ENCODE results near the gene USP54.
"Not testable (repeated sequence)": the region's sequence is repeated elsewhere in the genome, so short reads cannot be mapped to it uniquely, and the experiment has no call there.

The USP54 gene

DNA sequence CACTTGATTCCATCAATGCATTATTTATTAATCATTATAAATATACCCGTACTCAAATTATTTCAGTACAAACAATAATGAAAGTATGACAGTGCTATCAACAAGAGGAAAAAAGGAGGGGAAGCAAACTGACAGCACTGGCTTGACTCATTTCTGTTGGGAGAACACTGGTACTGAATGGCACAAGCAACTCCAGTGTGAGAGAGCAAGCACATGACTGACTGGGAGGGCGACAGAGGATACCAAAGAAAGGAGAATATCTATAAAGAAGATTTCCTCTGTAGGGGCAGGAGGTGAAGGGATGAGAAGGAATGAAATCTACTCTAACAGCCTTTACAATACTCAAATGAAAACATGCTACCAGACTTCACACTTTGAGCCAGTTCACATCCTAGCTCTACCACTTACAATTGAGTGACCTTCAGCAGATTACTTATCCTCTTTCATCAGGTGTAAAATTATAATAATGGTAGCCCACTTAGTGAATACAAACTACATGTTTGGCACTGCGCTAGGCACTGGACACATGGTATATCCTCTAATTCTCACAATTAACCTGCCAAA, 1.5 kb downstream of the USP54 start:
- no peak for DNase-seq

GRCh38 chr10:73588656-73589055, 2.5 kb downstream of the USP54 start:
- DNase-seq, result no peak

DNA sequence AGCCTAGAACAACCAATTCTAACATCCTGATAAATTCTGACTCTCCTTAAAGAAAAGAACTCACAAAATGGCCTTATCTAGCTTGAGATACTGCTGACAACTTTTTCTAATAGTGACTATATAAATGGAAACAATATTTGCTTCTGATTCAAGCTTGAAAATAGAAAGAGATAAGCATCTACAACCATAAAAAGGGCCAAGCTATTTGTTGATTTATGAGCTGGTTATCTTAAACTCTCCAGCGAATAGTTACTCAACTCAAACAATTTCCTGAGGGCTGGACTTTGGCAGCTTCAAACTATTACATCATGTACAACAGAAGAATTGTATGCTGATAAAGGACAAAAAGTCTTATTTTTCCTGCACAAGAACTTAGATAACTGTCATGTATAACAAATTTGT, 4.6 kb downstream of the USP54 start:
- no peak for DNase-seq

DNA sequence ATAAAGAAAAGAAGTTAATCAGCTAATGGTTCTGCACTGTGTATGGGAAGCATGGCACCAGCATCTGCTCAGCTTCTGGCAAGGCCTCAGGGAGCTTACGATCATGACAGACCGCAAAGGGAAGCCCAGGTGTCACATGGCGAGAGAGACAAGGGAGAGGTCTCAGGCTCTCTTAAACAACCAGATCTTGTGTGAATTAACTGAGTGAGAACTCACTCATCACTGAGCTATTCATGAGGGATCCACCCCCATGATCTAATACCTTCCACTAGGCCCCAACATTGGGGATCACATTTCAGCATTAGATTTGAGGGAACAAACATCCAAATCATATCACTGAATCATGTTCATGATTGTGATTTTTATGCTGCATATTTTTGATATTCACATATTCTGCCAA, 5.8 kb downstream of the USP54 start:
- DNase-seq, result no peak

DNA sequence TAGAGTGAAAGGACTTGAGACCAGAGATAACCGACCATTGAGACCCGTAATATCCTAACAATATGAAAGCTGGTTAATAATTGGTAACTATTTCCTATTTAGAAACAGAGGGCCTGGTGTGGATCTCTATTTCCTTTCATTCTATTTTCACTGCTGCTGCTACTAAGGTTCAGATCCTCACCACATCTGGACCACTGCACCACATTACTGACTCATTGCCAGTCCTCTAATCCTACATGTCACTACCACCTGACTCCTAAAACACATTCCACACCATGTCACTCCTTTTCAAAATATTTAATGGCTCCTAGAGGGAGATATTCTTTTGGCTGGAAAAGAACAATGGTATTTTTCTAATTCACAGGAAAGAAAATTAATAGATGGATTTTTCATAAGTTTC, 6.4 kb downstream of the USP54 start:
- no peak for DNase-seq

DNA sequence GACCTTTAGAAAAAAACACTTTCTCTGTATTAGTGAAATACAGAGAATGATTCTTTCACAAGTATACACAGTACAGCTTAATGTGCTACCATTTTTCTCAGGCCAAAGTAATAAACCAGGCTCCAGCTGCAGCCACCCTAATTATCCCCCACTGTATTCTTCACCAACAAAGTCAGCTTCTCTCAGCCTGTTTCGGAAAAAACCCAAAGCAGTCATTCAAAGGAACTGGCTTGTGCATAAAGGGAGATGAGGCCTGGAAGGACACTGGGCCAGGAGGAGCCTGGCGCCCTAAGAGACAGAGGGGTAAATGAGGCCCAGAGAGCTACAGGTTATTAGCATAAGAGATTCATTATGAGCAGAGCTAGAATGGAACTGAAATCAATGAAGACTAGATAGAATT, 9.2 kb downstream of the USP54 start:
- no peak for DNase-seq

DNA sequence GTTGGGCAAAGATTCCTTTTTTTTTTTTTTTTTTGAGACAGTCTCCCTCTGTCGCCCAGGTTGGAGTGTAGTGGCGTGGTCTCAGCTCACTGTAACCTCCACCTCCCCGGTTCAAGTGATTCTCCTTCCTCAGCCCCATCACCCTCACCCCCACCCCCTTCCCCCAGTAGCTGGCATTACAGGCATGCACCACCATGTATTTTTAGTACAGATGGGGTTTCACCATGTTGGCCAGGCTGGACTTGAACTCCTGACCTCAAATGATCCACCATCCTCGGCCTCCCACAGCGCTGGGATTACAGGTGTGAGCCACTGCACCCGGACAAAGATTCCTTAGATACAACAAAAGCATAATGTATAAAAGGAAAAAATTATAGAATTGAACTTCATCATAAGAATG, 12.2 kb downstream of the USP54 start:
- DNase-seq, result not testable (repeated sequence)

GRCh38 chr10:73577788-73578187, 13.4 kb downstream of the USP54 start:
- no peak for DNase-seq

DNA sequence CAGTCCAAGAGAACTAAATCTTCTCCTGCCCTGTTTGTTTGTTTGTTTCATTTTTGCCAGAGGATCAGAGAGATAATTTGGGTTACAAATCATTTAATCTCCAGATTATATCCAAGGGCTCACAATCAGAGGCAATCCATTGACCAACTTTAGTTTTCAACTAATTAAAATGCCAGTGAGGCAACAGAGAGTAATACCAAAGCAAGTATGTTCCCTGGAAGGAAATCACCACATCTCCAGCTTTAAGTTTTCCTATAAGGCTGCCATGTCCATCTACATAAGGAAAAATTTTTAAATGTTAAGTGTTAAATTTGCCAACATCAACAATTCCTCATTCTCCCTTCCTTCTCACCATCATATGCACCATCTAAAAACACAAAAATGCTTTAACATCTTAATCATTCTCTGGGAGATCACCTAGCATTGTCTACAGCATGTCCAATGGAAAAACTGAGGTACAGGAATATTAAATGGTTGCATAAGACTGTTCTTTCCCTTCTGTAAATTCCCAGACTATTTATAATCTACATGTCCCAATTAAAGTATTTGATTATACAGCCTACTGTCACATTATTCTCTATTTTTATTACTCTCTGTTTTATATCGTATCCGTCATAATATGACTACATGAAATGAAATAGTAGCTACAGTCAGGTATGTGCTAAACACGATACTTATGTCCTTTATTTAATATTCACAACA, 14.1 kb downstream of the USP54 start:
- DNase-seq, result no peak

DNA sequence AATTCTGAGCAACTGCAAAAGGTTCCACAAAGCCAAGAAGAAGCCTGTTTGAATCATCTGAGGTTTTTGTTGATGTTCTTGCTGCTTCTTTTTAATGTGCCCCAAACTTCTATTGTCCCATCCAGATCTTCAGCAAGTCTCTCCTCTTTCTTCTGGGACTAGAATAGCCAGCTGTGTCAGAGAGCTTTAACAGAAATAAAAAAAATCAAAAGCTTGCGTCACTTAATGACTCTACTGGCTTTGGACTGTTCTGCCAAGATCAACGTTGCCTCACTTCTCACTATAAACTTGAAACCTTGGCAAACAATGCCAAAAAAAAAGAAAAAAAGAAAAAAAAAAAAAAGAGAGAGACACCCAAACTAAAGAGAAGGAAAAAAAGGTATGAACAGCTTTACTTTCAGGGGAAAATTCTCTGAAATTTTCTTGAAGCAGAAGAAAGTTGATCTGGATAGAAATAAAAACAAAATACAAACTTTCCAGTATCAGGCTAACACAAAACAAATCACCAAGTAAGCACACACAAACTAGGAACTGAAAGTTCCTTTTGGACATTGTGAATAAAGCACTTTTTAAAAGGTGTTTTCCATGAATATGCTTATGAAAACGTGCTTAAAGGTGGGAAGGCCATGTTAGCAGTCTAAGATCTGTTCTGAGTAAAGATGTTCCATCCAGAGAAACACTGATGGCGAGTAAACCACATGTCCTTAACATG, 14.8 kb downstream of the USP54 start:
- no peak for DNase-seq

DNA sequence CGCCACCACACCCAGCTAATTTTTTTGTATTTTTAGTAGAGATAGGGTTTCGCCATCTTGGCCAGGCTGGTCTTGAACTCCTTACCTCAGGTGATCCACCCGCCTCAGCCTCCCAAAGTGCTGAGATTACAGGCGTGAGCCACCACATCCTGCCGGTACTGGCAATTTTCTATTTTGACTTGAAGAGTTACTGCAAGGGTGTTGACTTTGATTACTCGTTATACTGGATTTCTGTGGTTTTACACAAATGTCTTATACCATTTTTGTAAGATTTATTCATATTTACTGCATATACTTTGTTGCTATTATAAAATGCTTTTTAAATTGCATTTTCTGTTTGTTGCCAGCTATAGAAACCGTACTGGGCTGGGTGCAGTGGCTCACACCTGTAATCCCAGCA, 24.1 kb downstream of the USP54 start:
- DNase-seq, result not testable (repeated sequence)

DNA sequence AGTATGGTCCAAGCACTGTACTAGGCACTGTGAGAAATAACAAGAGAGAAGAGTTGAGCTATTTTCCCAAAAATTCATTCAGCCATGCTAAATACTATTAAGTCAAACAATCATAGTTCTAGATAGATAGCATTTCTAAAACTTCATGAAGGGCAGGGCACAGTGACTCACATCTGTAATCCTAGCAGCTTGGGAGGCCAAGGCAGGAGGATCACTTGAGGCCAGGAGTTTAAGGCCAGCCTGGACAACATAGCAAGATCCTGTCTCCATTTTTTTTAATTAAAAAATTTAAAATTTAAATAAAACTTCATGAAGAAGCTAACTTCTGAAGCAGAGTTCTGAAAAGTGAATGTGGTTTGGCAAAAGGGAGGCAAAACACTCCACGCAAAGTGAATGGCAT, 29.9 kb downstream of the USP54 start:
- DNase-seq, result no peak

DNA sequence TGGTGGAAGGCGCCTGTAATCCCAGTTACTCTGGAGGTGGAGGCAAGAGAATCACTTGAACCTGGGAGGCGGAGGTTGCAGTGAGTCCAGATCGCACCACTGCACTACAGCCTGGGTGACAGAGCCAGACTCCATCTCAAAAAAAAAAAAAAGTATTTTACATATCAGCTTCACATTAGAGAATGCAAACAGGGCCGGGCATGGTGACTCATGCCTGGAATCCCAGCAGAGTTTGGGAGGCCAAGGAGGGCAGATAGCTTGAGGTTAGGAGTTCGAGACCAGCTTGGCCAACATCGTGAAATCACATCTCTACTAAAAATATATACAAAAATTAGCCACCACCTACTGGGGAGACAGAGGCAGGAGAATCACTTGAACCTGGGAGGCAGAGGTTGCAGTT, 31.6 kb downstream of the USP54 start:
- DNase-seq, result no peak

DNA sequence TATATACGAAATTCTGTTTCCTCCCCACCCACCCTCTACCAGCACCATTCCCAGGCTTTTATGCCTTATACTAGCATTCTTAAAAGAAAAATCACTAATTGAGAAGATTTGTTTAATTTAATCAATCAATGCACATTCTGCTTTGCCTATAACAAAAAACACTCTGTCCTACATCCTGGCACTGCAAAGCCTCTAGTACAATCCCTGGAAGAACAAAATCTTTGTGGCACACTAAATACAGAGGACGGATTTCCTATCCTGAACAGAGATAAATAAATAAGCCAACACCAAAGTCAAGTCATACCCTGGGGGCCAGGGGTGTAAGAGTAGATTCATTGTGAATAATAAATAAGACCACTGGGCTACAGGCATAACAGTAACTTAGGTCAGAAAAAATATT, 34.3 kb downstream of the USP54 start:
- no peak for DNase-seq

- DNase-seq, result no peak
Observed at GRCh38 chr10:73554721-73555120, 36.4 kb downstream of the USP54 start.

- no peak for DNase-seq
Observed at GRCh38 chr10:73553761-73554160, 37.4 kb downstream of the USP54 start.

DNA sequence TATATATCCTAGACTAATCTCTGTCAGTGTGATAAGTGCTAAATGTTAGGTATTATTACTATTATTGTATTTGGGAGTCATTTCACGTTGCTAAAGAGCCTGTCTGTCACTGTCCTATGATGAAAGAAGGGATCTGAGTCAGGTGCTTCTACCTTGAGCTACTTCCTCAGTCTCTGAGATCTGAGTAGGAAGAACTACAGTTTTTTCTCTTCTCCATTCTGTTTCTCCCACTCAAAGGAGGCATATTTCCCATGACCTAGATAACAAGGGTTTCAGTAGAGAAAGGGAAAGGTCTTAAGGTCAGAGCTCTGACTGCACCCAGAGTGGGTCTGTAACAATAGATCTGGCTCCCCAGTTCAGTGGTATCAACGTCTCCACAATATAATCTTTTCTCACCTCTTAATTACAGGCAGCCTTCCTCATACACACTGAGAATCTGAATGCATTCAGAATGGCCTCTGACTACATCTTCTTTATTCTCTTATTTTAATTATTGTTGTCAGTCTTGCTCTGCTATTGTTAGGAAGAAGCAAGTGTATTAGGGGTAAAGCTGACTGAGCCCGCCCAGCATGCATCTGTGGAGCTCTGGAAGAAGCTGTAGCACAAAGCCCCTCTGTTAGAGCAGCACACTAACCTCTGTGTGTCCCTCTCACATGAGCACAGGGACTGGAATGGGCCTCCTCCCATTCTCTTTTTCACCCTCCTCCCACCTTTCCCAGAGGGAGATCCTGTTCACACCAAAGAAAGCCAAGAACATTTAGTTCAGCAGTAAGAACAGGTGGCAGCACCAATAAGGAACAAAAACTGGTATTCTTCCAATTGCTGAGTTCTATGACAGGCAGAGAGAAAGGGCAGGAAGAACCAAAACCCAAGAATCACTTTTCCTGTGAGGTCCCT, 38.1 kb downstream of the USP54 start:
- no peak for DNase-seq

GRCh38 chr10:73551515-73551914, 39.6 kb downstream of the USP54 start:
- no peak for DNase-seq

DNA sequence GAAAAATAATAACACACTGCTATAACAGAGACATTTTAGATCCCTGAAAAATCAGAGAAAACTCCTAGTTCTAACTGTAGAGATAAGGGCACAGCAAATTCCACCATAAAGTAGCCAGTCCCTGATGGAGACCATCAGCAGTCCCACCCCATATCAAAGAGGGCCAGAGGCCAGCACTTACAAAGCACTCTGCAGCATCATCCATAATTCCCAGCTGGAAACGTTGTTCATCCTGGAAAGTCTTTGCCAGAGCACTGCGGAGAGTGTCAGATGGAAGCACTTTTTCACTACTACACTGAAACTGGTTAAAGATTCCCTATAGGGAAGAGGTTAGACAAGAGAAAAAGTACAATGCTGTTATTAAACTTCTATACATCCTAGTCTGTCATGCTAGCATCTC, 45.8 kb downstream of the USP54 start:
- no peak for DNase-seq

DNA sequence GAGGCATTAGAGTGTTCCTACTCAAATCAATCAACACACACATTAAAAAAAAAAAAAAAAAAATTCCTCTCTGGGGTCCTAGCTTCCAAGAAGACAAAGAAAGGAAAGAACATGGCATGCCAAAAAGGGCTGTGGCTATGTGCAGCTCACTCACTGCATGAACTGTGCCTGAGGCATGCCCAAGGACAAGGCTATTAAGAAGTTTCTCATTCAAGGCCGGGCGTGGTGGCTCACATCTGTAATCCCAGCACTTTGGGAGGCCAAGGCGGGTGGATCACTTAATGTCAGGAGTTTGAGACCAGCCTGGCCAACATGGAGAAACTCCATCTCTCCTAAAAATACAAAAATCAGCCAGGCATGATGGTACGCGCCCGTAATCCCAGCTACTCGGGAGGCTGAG, 53.4 kb downstream of the USP54 start:
- DNase-seq, result no peak

- no peak for DNase-seq
Observed at GRCh38 chr10:73537288-73537687, 53.9 kb downstream of the USP54 start.

GRCh38 chr10:73534857-73535256, 56.3 kb downstream of the USP54 start:
- DNase-seq, result no peak

DNA sequence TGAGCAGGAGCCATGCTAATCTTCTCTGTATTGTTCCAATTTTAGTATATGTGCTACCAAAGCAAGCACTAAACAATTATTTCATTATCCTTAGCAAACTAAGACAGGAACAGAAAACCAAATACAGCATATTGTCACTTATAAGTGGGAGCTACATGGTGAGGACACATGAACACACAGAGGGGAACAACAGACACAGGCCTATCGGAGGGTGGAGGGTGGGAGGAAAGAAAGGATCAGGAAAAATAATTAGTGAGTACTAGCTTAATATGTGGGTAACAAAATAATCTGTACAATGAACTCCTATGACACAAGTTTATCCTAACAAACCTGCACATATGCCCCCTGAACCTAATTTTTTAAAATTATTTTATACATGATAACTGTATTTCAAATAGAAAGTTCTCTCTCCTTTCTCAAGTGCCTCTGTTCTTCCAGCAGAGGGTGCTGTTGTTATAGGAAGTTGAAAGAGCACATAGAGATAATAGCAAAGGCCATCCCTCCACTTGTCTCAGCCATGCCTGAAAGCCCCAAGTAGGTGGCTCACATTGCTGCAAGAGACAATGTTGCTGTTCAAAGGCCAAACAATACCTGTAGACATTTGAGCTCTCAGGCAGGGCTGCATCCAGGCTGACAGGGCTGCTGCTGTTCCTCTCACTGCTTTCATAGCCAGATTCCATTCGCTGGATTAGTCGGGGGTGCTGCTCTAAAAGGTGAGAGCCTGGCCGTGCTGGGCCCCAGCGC, 61.9 kb downstream of the USP54 start:
- DNase-seq, result peak; percentile 84

Measured in NCI-H82 (cell line).